HK-2 (cell line): ENCODE measurements around the gene ANXA1.

Experiments
- DNase-seq: peaks from one replicate; pipeline ENCODE4 v3.0.0-alpha.2; 2018; ENCODE audit not compliant: unreplicated experiment

ANXA1 gene

DNA sequence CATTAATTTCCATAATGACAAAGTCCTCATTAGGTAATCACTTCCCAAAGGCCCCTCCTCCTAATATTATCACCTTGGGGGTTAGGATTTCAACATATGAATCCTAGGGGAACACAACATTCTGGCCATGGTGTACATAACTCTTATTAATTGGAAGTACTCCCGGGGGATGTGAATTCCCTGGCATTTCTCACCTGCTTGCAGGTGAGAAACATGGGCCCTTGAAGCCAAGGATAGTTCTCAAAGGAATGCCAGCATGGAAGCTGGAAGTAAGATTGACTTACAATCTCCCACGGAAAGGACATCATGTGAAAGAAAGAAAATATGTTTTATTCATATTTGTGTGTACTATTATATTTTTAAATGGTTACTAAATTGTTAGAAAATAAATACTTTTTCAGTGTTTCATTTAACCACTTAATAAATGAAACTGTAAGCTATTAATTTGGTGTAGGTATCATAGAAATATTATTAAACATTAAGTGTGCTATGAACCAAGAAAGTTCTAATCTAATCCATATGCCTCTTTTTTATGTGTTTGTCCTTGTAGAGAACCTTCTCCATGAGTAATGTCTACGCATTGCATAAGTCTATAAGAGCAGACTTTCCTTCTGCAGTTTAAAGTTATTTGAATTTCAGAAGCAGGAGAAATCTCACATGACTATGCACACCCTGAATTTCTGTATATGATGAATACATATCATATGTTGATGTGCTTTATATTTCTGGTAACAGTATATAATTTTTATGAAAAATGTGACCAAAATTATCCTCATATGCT, 59.4 kb downstream of the ANXA1 start:
- no peak for DNase-seq

DNA sequence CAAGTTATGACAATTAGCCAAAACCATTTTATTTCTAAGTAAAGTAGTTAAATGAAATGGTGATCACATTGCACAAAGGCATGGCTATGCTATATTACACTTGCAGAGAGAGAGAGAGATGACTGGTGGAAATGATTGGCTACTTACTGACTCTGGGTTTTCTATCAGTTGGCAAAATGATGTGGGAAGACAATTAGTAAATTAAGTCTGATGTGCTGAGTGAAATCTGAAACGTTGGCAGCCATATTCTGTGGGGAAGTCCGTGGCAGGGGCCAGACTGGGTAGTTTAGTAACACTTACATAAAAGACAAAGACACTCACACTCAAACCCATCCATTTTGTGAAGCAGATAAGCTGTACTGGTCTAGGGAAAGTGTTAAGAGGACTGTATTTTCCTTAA, 61.6 kb downstream of the ANXA1 start:
- DNase-seq = no peak

DNA sequence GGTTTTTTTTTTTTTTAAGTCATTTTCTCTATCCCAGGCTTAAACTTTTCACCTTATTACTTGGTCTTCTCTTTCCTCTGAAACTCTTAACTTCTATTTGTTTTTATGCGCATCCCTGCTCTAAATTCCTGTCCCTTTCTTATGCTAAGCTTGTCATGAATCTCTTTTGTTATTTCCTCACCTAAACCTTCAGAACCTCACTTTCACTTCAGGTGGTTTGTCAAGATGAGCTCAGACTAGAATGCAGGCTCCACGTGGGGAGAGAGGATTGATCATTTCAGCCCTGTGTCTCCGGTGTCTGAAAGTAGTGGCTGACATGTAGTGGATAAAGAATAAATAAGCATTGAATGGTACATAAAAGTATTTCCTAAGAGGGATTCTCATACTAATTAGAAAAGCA, 63.6 kb downstream of the ANXA1 start:
- no peak for DNase-seq

DNA sequence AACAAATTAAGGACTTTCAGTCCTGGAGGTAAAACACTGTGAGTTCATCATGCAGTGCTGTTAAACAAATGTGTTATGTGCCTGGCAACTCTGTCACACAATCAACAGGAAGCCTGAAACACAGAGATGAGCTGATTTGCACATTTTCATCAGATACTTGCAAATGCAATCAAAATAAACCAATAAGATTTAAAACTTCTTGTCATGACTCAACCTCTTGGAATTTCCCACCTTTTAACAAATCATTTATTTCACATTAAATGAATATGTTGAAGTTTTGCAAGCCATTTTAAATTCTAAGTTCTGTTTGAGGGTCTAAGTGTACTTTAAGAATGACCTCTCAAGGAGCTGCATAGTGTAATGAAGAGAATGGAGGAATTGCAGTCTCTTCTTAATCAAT, 64.4 kb downstream of the ANXA1 start:
- no peak for DNase-seq
